GM12878 (cell line): Measurements from ENCODE around the gene GGN. TPM values are rescaled to one million over a fixed set of nuclear protein-coding genes. Genes with fewer than 3 reads are reported as not detected.

Experiments used
- ATAC-seq: fragments of 200-7000 bp; cut with Tn5 transposase; 3 replicates; pipeline ENCODE4 v1.9.1; 2020; ENCODE audit warnings: mild to moderate bottlenecking, moderate library complexity
- Bru-seq: library from RNA; stranded (reverse); fragments of 400-500 nt; gene quantifications from one replicate; lab custom pipeline; 2021; lab: Mats Ljungman, UMichigan
- BruChase-seq, 2 experiments: library from RNA; stranded (reverse); fragments of 400-500 nt; gene quantifications; one replicate each; lab custom pipeline; 2021; lab: Mats Ljungman, UMichigan
- BruUV-seq: library from RNA; stranded (reverse); fragments of 400-500 nt; replicated peaks from 2 replicates; lab custom pipeline; 2021; lab: Mats Ljungman, UMichigan
- CTCF ChIA-PET: fragments of 300-600 bp; sonication (Branson Sonifier 250); formaldehyde crosslinking; extraction: SDS; loops from one replicate; lab custom pipeline; 2021; ENCODE audit warnings: inconsistent platforms; lab: Yijun Ruan, JAX
- POLR2A ChIA-PET: fragments of 350-600 bp; formaldehyde crosslinking; extraction: SDS; loops from one replicate; lab custom pipeline; 2021; ENCODE audit warnings: inconsistent platforms; lab: Charles Lee
- RAD21 ChIA-PET: fragments of 300-600 bp; sonication (Branson Sonifier 250); formaldehyde crosslinking; loops from one replicate; lab custom pipeline; 2023; ENCODE audit warnings: antibody characterized with exemption; ENCODE audit not compliant: unreplicated experiment; lab: Charles Lee
- SMC1A ChIA-PET: fragments of 300-600 bp; sonication (Branson Sonifier 250); formaldehyde crosslinking; loops from one replicate; lab custom pipeline; 2023; ENCODE audit not compliant: unreplicated experiment, uncharacterized antibody; lab: Charles Lee
- DNase-seq: peaks from one replicate; pipeline ENCODE4 v3.0.0-alpha.2; 2011; ENCODE audit warnings: low read depth, low spot score
- FAIRE-seq: peaks from 3 replicates; lab custom pipeline; 2011; peaks lifted over from hg19 to GRCh38; lab: Jason Lieb, UNC
- H2AFZ ChIP-seq: 2 replicates; pipeline ENCODE4 v1.6.0; 2011; ENCODE audit warnings: low read depth, low read length, control low read depth; ENCODE audit not compliant: control insufficient read depth
- H3K27ac ChIP-seq: 2 replicates; pipeline ENCODE4 v1.5.1; 2011; ENCODE audit warnings: control low read depth; ENCODE audit not compliant: control insufficient read depth, insufficient read depth
- H3K27me3 ChIP-seq, 2 experiments: replicated peaks in 1 of 2; 2 replicates each; pipeline versions ENCODE4 v1.6.0 to v1.6.1; 2011; ENCODE audit warnings: low read length in 1 of 2; ENCODE audit not compliant: control insufficient read depth in 2 of 2, insufficient read depth in 2 of 2
- H3K36me3 ChIP-seq, 2 experiments: 2 replicates each; pipeline ENCODE4 v1.5.1; 2011; ENCODE audit warnings: low read length in 1 of 2; ENCODE audit not compliant: control insufficient read depth in 2 of 2, insufficient read depth in 2 of 2
- H3K4me1 ChIP-seq: 2 replicates; pipeline ENCODE4 v1.6.1; 2011; ENCODE audit warnings: mild to moderate bottlenecking, low read length, moderate library complexity, mixed read lengths; ENCODE audit not compliant: control insufficient read depth, insufficient read depth
- H3K4me2 ChIP-seq: 2 replicates; pipeline ENCODE4 v1.6.0; 2011; ENCODE audit warnings: control low read depth; ENCODE audit not compliant: control insufficient read depth, insufficient read depth
- H3K4me3 ChIP-seq: fragments of 200-600 bp; sonication (generic); 2 replicates; pipeline ENCODE4 v1.5.1; 2016
- H3K79me2 ChIP-seq: 2 replicates; pipeline ENCODE4 v1.6.0; 2011; ENCODE audit warnings: low read length; ENCODE audit not compliant: control insufficient read depth, insufficient read depth
- H3K9ac ChIP-seq: 2 replicates; pipeline ENCODE4 v1.8.0; 2011; ENCODE audit warnings: low read length, control low read depth, mixed read lengths; ENCODE audit not compliant: control insufficient read depth, insufficient read depth
- H3K9me3 ChIP-seq: replicated peaks from 3 replicates; pipeline ENCODE4 v1.5.1; 2011; ENCODE audit warnings: mild to moderate bottlenecking, low read length; ENCODE audit not compliant: control insufficient read depth, insufficient read depth
- H4K20me1 ChIP-seq: 2 replicates; pipeline ENCODE4 v1.6.0; 2011; ENCODE audit not compliant: control insufficient read depth, insufficient read depth
- EGR1 ChIP-seq, 2 experiments: IDR thresholded peaks; 1 replicate in 1 of 2; 2 replicates in 1 of 2; pipeline ENCODE4 v1.6.1; 2011 to 2012; ENCODE audit warnings: low read depth in 2 of 2, low read length in 2 of 2, borderline replicate concordance in 1 of 2, mild to moderate bottlenecking in 1 of 2, moderate library complexity in 1 of 2
- NR2F1 ChIP-seq: fragments of 450-650 bp; conservative IDR thresholded peaks from 2 replicates; pipeline ENCODE4 v1.6.1; 2017; ENCODE audit warnings: mild to moderate bottlenecking
- WGBS: methylation state at CpG from one replicate; pipeline ENCODE4 v1.1.6; 2016; ENCODE audit warnings: low lambda C conversion rate; ENCODE audit not compliant: insufficient replicate concordance, insufficient coverage; ENCODE audit errors: missing lambda C conversion rate; 5-methylcytosine and 5-hydroxymethylcytosine counted together
- in situ Hi-C: fragments of 300-500 bp; cut with MboI; formaldehyde crosslinking; loops from 9 replicates; pipeline ENCODE4 v1.14.3; 2018; ENCODE audit warnings: mixed read lengths
- intact Hi-C: fragments of 100-400 bp; cut with micrococcal nuclease; formaldehyde crosslinking; loops from one replicate; pipeline ENCODE4 v1.14.2; 2022; ENCODE audit not compliant: unreplicated experiment
- long read RNA-seq, 2 experiments: library from polyadenylated mRNA; unstranded; transcript quantifications; one replicate each; pipeline ENCODE4 v2.0.0, GENCODE V29; 2019 to 2020
- polyA minus RNA-seq, 3 experiments: library from RNA; depleted of rRNA, polyadenylated mRNA; stranded (reverse); fragments of >200 nt; gene quantifications; 2 replicates each; pipeline ENCODE4 v1.2.3, GENCODE V29; 2011
- polyA plus RNA-seq, 11 experiments: library from polyadenylated mRNA; depleted of rRNA in 4 of 11; unstranded in 6 of 11; stranded (reverse) in 5 of 11; fragments of >200 nt; fragmentation: Nextera tagmentation in 4 of 11; fragmentation: Illumina TruSeq in 1 of 11; extraction: Ambion mirVana in 4 of 11; extraction: Trizol in 1 of 11; gene quantifications; 1 replicate in 1 of 11; 2 replicates in 10 of 11; pipeline versions ENCODE4 v1.2.1 to v1.2.3, GENCODE V29; 2011 to 2016; ENCODE audit warnings: inconsistent platforms in 2 of 11, missing spikeins in 2 of 11, low read depth in 1 of 11
- total RNA-seq, 4 experiments: library from RNA; depleted of rRNA in 3 of 4; stranded (reverse); fragments of >200 nt in 3 of 4; fragmentation: Illumina TruSeq in 1 of 4; extraction: Trizol in 1 of 4; gene quantifications; 2 replicates each; pipeline versions ENCODE4 v1.2.1 to v1.2.3, GENCODE V29; 2013 to 2021

GGN gene, protein sequence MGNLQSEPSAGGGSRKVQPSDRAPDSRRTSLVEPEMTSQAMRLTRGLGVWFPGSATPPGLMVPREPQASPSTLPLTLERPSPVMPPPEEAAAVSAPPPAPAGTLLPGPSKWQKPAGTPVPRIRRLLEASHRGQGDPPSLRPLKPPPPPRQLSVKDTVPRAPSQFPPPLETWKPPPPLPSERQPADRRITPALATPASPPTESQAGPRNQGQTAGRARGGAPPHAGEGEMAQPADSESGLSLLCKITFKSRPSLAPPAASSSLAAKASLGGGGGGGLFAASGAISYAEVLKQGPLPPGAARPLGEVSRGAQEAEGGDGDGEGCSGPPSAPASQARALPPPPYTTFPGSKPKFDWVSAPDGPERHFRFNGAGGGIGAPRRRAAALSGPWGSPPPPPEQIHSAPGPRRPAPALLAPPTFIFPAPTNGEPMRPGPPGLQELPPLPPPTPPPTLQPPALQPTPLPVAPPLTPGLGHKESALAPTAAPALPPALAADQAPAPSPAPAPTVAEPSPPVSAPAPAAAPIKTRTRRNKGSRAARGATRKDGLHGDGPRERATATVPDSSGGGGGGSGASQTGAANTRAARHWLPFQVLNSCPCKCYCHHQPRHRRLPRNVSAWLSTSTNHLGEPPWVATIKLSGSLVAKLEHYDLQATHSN
- total RNA-seq (2013; cell fraction: nucleolus; rRNA removed) = not detected in 2 replicates
- total RNA-seq (2014; rRNA removed) (not detected in 2 replicates), total RNA-seq (2014; rRNA removed; fragmentation: Illumina TruSeq; extraction: Trizol) (not detected in 2 replicates), total RNA-seq (2021) (not detected in 2 replicates), polyA plus RNA-seq (2011; rRNA removed) (not detected in 2 replicates), polyA plus RNA-seq (2014; fragmentation: Illumina TruSeq; extraction: Trizol) (not detected in 2 replicates), polyA plus RNA-seq (2014; fragmentation: Nextera tagmentation; extraction: Ambion mirVana) (not detected), polyA plus RNA-seq (2014; rRNA removed) (not detected in 2 replicates), polyA plus RNA-seq (2016; fragmentation: Nextera tagmentation; extraction: Ambion mirVana) (not detected), polyA minus RNA-seq (2011; rRNA and poly(A)+ RNA removed) (not detected in 2 replicates), Bru-seq, nascent RNA (not detected), BruChase-seq, experiment 1, labeled RNA remaining after a 6-hour chase (not detected), BruChase-seq, experiment 2, labeled RNA remaining after a 2-hour chase (percentile 14 among the genes with signal in this experiment)
- not detected for polyA plus RNA-seq (2011; ENCODE audit: low read depth)
- not detected in 2 replicates for polyA plus RNA-seq (2011; cell fraction: cytosol; rRNA removed)
- not detected in 2 replicates for polyA plus RNA-seq (2011; cell fraction: nucleus; rRNA removed)
- polyA plus RNA-seq (2012) = 0.25 and 0.37 TPM in 2 replicates
- not detected in 2 replicates for polyA minus RNA-seq (2011; cell fraction: cytosol; rRNA and poly(A)+ RNA removed)
- polyA minus RNA-seq (2011; cell fraction: nucleus; rRNA and poly(A)+ RNA removed) = not detected in 2 replicates
- long read RNA-seq, experiment 1 = 0 reads
- long read RNA-seq, experiment 2 = 0 reads

- Histone ChIP-seq H3K4me1 (peaks cover 12% of the 10 kb centered on the region), H3K79me2 (no peaks in the 10 kb centered on the region), H3K27me3 (no peaks in the 10 kb centered on the region; a peak in 1 of 4 replicates), H3K27ac (no peak within 1 kb of the TSS), H2AFZ (no peak within 1 kb of the TSS), H3K4me3 (peak within 1 kb of the TSS; percentile 69), H3K4me2 (peak within 1 kb of the TSS; percentile 84), H4K20me1 (no peaks in the 10 kb centered on the region; the same call in 1 of the 2 replicates), H3K9me3 (no peaks in the 10 kb centered on the region), H3K36me3 (peaks cover 5 to 7% of the 10 kb centered on the region in 2 experiments; a peak in 3 of 4 replicates)
- ChIA-PET SMC1A (interaction anchor here (0.9 to 1.4 kb wide), 2 partner anchors 10 to 15 kb away, joined by 3 to 5 read pairs; partner anchors contain the start of gene FAM98C), CTCF (interaction anchor here (1.1 to 2.4 kb wide), 4 partner anchors 14 to 543 kb away, joined by 3 to 14 read pairs (median 4); partner anchors contain the start of genes FAM98C, MRPS12, PSMD8 and SARS2), RAD21 (interaction anchor here (0.6 to 1.3 kb wide), 3 partner anchors 13 to 303 kb away, joined by 3 to 5 read pairs (median 3); partner anchors contain the start of genes CATSPERG and PSMD8)
- intact Hi-C loops = loop anchor here (5.0 kb wide), 1 partner anchor 155 kb away; no protein-coding TSS in a partner anchor
- in situ Hi-C loops = no loop called here
- no peak for FAIRE-seq
- no peak for DNase-seq
- peak; percentile 80 for ATAC-seq
- no TSS peak for BruUV-seq
- TF ChIP-seq EGR1 (IDR thresholded peaks at IDR 0.05; ENCODE audit: borderline replicate concordance in 1 of 2, low read depth in 2 of 2, low read length in 2 of 2) (0 out of 3 replicates have a peak, but pooled peaks of 1 of the 2 experiments have one; percentile 21), NR2F1 (no peak)
- TF ChIP-seq, all 136 proteins: peak for 1
- WGBS = under 1% methylated on average over 37 of the region's 51 CpGs
- H3K9ac ChIP-seq = no peak within 1 kb of the TSS
- POLR2A ChIA-PET = interaction anchor here (0.6 to 1.4 kb wide), 4 partner anchors 12 to 245 kb away, joined by 3 to 5 read pairs (median 3); partner anchors contain the start of genes FAM98C and PSMD8
Observed at GRCh38 chr19:38387550-38388348, at the start of gene GGN. GGN (minus strand) TSS chr19:38388034; CDS start chr19:38387261, 773 bp downstream.
